ENCODE data around the gene C5AR2. TPM values are rescaled to one million over a fixed set of nuclear protein-coding genes. Genes with fewer than 3 reads are reported as not detected.

The C5AR2 gene
- total and polyA plus RNA-seq, 12 donors, result 0.28 to 4.4 (median 1.6) TPM

- WGBS, 4 donors, result 63 to 71% (median 70%) methylated on average over 9 to 10 of the region's 10 CpGs
- no peaks in the 10 kb centered on the region for H3K27me3 ChIP-seq
- intact Hi-C loops (cut with DNase I), result no loop called here
Observed at GRCh38 chr19:47339196-47339880, 7.4 kb downstream of the C5AR2 start.

GRCh38 chr19:47340477-47341208 is 8.7 kb downstream of the C5AR2 start:
- no peak for TF ChIP-seq POLR2A (IDR thresholded peaks at IDR 0.05)
- no peak for TF ChIP-seq CTCF (IDR thresholded peaks at IDR 0.05)
- no peak overlapping the region for H3K27ac ChIP-seq
- WGBS, 4 donors, result 89 to 94% (median 92%) methylated on average over 6 to 29 of the region's 29 CpGs
- no peaks in the 10 kb centered on the region for H3K36me3 ChIP-seq (replicated peaks in 1 of 2)
- DNase-seq, result no peak
- intact Hi-C loops (cut with DNase I), result no loop called here
- H3K27me3 ChIP-seq, result no peaks in the 10 kb centered on the region
- no peaks in the 10 kb centered on the region for H3K4me1 ChIP-seq (replicated peaks in 1 of 2)
- H3K9me3 ChIP-seq (replicated peaks in 1 of 3), result no peaks in the 10 kb centered on the region
- no peak overlapping the region for H3K4me3 ChIP-seq

More at GRCh38 chr19:47339196-47339880, 7.4 kb downstream of the C5AR2 start:
- no peak overlapping the region for H3K27ac ChIP-seq
- TF ChIP-seq POLR2A (IDR thresholded peaks at IDR 0.05), result no peak
- TF ChIP-seq CTCF (IDR thresholded peaks at IDR 0.05), result no peak
- H3K9me3 ChIP-seq (replicated peaks in 1 of 3), result no peaks in the 10 kb centered on the region
- no peak overlapping the region for H3K4me3 ChIP-seq
- H3K36me3 ChIP-seq (replicated peaks in 1 of 2), result no peaks in the 10 kb centered on the region
- DNase-seq, result no peak
- no peaks in the 10 kb centered on the region for H3K4me1 ChIP-seq (replicated peaks in 1 of 2)

- H3K27ac ChIP-seq, result no peak overlapping the region
- 78 to 98% (median 86%) methylated on average over 2 to 4 of the region's 4 CpGs for WGBS, 4 donors
- no peaks in the 10 kb centered on the region for H3K4me1 ChIP-seq (replicated peaks in 1 of 2)
- no peak for DNase-seq
- H3K9me3 ChIP-seq (replicated peaks in 1 of 3), result no peaks in the 10 kb centered on the region
- intact Hi-C loops (cut with DNase I), result no loop called here
- no peaks in the 10 kb centered on the region for H3K36me3 ChIP-seq (replicated peaks in 1 of 2)
- TF ChIP-seq CTCF (IDR thresholded peaks at IDR 0.05), result no peak
- no peak for TF ChIP-seq POLR2A (IDR thresholded peaks at IDR 0.05)
- no peak overlapping the region for H3K4me3 ChIP-seq
- no peaks in the 10 kb centered on the region for H3K27me3 ChIP-seq
Observed at GRCh38 chr19:47341734-47342133, 9.8 kb downstream of the C5AR2 start.

- intact Hi-C loops (cut with DNase I), result no loop called here
- DNase-seq, result no peak
- H3K27me3 ChIP-seq, result no peaks in the 10 kb centered on the region
- no peak overlapping the region for H3K27ac ChIP-seq
- H3K4me3 ChIP-seq, result no peak overlapping the region
- TF ChIP-seq CTCF (IDR thresholded peaks at IDR 0.05) (no peak), POLR2A (IDR thresholded peaks at IDR 0.05) (no peak)
- 80 to 83% (median 82%) methylated on average over 10 to 11 of the region's 11 CpGs for WGBS, 4 donors
- H3K9me3 ChIP-seq (replicated peaks in 1 of 3), result no peaks in the 10 kb centered on the region
- no peaks in the 10 kb centered on the region for H3K36me3 ChIP-seq (replicated peaks in 1 of 2)
- H3K4me1 ChIP-seq (replicated peaks in 1 of 2), result no peaks in the 10 kb centered on the region
Observed at GRCh38 chr19:47343194-47343802, 11.3 kb downstream of the C5AR2 start.
